HG03095 (cell line): ENCODE results near the gene NEK1.

Source experiments
- ATAC-seq: cut with Tn5 transposase; IDR thresholded peaks from one replicate; pipeline ENCODE4 v1.9.1; 2021; ENCODE audit warnings: moderate library complexity; ENCODE audit not compliant: unreplicated experiment

Gene NEK1

DNA sequence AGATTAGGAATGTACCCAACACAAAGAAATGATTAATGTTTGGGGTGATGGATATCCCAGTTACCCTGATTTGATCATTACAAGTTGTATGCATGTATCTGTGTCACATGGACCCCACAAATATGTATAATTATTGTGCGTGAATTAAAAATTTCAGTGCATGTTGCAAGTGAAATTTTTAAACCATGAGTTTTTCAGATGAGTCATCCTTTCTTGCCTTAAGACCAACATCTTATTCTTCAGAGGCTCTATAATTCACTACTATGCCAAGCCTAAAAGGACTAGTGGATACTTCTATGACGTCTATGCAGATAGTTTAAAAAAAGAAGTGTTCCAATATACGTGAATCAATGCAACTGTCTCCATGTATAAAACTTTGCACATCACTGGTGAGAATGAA lies 228.7 kb downstream of the NEK1 start:
- ATAC-seq, result no peak

DNA sequence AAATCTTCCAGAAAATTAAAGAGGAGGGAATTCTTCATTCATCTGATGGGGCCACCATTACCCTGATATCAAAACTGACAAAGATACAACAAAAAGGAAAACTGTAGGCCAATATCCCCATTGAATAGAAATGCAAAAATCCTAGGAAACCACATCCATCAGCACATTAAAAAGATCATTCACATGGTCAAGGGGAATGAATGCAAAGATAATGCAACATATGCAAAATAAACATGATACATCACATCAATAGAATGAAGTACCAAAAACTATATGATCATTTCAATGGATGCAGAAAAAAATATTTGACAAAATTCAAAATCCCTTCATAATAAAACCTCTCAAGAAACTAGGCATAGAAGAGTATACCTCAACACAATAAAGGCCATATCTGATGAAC lies 232.7 kb downstream of the NEK1 start:
- no peak for ATAC-seq

- ATAC-seq, result no peak
Measured at GRCh38 chr4:169377367-169377766, 235.0 kb downstream of the NEK1 start.

DNA sequence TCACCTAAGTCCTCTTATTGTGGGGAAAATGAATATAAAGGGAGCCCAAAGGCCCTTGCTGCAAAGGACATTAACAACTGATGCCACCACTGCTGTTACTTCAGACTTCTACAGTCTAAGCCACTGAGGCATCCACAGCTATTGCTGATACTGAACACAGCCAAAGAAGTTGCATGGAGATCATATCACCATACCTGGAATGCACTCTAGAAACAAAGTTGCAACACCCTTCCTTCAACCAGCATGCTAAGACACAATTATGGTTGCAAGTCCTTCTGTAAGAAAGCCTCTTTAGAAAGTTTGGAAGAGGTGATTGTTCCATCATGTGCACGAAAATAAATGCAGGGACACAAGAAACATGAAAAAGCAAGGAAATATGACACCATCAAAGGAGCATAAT lies 236.0 kb downstream of the NEK1 start:
- ATAC-seq, result no peak

GRCh38 chr4:169372791-169373190 lies 239.6 kb downstream of the NEK1 start:
- ATAC-seq, result no peak

- no peak for ATAC-seq
Measured at GRCh38 chr4:169369634-169370033, 242.7 kb downstream of the NEK1 start.

DNA sequence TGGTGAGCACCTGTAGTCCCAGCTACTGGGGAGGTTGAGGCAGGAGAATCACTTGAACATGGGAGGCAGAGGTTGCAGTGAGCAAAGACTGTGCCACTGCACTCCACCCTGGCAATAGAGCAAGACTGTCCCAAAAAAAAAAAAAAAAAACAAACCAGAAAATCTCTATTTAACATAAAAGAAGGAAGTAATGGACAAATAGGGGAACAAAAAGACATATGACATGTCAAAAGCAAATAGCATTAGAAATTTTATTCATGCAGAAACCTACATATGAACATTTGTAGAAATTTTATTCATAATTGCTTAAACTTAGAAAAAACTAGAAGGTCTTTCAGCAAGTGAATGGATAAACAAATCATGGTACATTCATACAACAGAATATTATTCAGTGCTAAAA lies 244.6 kb downstream of the NEK1 start:
- no peak for ATAC-seq

GRCh38 chr4:169366821-169367220 lies 245.6 kb downstream of the NEK1 start:
- no peak for ATAC-seq

DNA sequence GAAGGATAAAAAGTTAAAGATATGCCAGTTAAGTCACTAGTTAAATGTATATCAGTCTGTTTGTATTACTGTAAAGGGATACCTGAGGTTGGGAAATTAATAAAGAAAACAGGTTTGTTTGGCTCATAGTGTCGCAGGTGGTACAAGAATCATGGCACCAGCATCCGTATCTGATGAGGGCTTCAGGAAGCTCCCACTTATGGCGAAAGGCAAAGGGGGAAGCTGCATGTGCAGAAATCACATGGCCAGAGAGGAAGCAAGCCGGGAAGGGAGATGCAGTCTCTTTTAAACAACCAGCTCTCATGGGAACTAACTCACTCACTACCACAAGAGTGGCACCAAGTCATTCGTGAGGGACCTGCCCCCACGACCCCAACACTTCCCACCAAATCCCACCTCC lies 249.8 kb downstream of the NEK1 start:
- no peak for ATAC-seq

GRCh38 chr4:169361756-169362155 lies 250.6 kb downstream of the NEK1 start:
- no peak for ATAC-seq

DNA sequence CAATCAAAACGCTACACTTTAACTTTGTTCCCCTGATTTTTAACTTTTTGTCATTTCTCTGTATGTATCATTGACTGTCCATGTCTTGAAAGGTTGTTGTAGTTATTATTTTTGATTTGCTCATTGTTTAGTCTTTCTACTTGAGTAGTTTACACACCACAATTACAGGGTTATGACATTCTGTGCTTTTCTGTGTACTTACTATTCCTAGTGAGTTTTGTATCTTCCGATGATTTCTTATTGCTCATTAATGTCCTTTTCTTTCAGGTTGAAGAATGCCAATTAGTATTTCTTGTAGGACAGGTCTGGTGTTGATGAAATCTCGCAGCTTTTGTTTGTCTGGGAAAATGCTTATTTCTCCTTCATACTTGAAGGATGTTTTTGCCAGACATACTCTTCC lies 252.4 kb downstream of the NEK1 start:
- no peak for ATAC-seq

GRCh38 chr4:169352360-169352759 lies 260.0 kb downstream of the NEK1 start:
- ATAC-seq, result no peak

DNA sequence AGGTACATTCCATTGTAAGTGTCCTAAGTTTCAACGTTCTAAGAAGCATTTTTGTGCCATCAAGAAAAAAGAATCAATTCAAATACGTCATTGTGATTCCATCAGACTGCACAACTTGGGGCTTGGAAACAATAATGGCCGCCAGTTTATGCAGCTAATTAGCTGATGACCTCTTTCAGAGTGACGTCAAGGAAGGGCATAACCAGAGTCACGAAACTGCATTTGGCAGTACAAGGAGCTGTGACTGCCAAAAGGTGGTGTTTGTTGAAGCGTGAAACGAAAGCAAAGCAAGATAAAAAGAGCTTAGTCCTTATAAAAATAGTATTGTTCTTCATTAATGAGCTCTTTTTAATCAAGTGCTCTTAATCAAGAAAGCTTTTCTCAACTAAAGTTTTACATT lies 260.5 kb downstream of the NEK1 start:
- no peak for ATAC-seq

GRCh38 chr4:169348541-169348940 lies 263.8 kb downstream of the NEK1 start:
- ATAC-seq, result no peak

- no peak for ATAC-seq
Measured at GRCh38 chr4:169346840-169347239, 265.5 kb downstream of the NEK1 start.

- no peak for ATAC-seq
Measured at GRCh38 chr4:169345316-169345721, 267.1 kb downstream of the NEK1 start.
